ENCODE measurements around the gene PLPP6.

- peak in 2 of 3 experiments; percentile 13 to 77 for TF ChIP-seq CTCF (IDR thresholded peaks at IDR 0.05)
- peak; percentile 50 to 98 for TF ChIP-seq POLR2A (IDR thresholded peaks at IDR 0.05)
These were observed 17.4 kb downstream of the PLPP6 start, which contains the start of gene CDC37L1 for GRCh38 chr9:4679268-4680172.

Data from vagina (tissue), 2 donors.